GM04503 (cell line): ENCODE data around the gene LIPN.
"Not testable (repeated sequence)": the region's sequence is repeated elsewhere in the genome, so short reads cannot be mapped to it uniquely, and the experiment has no call there.

Source experiments
- DNase-seq: peaks from one replicate; pipeline ENCODE4 v3.0.0-alpha.2; 2012; ENCODE audit warnings: low read depth

LIPN gene, protein sequence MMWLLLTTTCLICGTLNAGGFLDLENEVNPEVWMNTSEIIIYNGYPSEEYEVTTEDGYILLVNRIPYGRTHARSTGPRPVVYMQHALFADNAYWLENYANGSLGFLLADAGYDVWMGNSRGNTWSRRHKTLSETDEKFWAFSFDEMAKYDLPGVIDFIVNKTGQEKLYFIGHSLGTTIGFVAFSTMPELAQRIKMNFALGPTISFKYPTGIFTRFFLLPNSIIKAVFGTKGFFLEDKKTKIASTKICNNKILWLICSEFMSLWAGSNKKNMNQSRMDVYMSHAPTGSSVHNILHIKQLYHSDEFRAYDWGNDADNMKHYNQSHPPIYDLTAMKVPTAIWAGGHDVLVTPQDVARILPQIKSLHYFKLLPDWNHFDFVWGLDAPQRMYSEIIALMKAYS

DNA sequence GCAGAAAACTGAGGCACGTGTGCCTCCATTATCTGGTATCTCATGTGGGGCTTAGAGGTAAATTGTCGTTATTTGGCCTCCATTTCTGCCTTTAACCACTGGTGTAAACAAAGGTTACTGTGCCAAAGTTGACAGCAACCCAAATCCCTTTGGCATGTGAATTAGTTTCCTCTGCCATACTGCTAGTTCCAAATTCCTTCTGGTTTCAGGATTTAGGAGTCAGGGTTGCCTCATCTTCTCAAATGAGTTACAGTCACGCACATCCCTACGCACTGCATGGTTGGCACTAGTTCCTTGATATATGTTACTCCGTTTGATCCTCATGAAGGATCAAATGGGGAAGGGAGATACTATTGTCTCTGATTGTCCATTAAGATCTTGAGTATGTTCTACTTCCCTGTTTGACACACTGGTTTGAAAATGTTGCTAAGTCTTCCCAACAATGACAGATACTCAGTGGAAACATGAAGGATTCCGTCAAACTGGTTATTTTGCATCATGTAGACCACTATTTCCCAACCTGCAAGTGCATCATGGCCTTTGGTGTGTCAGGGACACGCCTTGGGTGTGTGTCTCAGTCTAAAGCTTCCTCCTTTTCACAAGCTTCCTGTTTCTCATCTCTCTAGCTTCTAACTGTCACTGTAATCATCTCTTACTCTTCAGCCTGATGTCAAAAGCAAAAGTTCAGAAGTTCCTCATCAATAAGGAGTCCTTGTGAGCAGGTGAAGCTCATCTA lies at the start of gene LIPN:
TSS of gene LIPN (plus strand) at position 655 of the 736 bp plus-strand sequence. CDS start 1,386 bp downstream, outside the sequence.
- DNase-seq = no peak

DNA sequence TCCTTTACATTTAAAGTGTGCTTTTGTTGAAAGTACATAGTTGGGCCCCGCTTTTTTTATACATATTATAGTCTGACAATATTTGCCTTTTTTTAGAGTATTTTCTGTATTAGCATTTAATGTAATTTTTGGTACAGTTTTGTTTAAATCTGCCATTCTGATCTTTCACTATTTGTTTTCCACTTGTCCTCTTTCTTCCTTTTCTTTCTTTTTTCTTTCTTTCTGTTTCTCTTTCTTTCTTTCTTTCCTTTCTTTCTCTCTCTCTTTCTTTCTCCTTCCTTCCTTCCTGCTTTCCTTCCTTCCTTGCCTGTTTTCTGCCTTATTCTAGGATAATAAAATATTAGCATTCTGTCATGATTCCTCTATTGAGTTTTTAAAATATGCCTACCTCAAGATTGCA lies 44.3 kb upstream of the LIPN start:
- DNase-seq = no peak

DNA sequence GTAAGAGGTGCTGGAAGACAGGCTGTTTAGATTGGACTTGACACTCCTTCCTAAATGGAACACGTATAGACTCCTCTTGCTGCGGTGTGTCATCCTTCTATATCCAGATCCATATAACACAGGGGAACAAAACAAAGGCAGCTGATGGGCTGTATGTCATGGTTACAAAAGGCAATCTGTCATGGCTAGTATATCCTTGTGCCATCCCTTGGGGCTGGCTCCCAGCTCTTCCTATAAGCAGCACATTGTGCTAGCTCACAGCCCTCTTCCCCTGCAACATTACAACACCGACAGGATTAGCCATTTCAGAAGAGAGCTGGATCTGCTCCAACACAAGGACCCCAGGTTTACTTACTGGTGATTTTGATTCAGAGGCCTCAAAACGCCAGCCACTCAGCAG lies 38.4 kb upstream of the LIPN start:
- no peak for DNase-seq

DNA sequence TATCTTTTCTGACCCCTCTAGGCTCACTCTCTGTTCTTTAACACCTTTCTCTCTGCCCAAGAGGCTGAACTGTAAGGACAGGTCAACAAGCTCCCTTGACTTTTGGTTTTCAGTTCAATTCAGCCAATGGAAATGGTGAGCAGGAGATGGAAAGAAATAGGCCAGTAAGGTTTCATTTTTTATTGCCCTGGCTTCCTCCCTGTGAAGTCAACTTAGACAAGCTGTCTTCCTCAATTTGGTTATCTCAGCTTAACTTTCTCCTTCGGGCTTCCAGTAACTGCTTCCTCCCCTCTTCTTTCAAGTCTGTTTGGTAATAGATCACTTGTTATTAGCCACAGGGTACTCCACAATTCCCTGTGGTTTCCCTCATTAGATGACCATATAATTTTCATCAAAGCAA lies 34.0 kb upstream of the LIPN start:
- DNase-seq = no peak

DNA sequence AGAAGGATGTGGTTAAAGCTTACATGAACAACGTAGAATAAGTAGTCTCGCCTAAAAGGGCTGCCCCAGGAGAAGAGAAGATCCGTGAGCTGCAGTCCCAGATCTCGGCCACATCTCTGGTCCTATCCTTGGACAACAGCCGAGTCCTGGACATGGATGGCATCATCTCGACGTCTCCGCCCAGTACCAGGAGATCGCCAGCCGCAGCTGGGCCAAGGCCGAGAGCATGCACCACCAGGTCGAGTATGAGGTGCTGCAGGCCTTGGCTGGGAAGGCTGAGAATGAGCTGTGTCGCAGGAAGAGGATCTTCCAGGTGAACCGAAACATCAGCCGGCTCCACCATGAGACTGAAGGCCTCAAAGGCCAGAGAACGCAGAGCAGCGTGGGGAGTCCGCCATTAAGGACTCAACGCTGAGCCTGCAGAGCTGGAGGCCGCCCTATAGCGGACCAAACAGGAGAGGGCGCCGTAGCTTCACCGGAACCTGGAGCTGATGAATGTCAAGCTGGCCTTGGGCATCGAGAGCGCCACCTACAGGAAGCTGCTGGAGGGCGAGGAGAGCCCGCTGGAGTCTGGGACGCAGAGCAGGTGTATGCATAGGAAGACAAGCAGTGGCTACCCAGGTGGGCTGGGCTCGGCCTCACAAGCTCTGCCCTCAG lies 31.6 kb upstream of the LIPN start:
- no peak for DNase-seq

DNA sequence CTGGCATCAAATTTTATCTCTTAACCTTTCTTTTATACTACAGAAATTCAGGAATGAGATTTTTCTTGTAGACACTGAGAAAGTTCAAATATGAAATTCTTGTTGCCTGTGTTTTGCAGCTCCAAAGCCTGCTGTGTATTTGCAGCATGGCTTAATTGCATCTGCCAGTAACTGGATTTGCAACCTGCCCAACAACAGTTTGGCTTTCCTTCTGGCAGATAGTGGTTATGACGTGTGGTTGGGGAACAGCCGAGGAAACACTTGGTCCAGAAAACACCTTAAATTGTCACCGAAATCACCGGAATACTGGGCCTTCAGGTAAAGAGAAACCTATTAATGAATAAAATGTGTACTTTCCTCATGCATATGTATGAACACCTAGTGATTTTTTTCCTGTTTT lies 29.0 kb upstream of the LIPN start:
- DNase-seq = no peak

DNA sequence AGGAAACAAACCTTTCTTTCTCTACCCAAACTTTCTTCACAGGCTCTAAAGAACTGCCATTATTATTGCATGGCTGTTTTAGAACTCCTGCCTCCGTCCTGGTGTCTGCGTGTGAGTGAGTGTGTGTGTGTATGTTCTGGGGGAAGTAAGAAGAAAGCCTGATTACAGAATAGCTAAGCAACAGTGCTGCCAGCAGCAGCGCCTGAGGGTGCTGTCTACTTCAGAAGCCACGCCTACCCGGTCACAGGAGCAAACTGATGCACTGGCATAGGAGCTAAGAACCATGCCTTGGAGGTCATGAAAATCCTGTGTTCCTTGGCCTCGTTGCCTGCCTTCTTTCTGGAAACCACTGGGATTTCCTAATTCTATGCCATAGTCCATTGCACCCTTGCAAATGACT lies 28.5 kb upstream of the LIPN start:
- no peak for DNase-seq

DNA sequence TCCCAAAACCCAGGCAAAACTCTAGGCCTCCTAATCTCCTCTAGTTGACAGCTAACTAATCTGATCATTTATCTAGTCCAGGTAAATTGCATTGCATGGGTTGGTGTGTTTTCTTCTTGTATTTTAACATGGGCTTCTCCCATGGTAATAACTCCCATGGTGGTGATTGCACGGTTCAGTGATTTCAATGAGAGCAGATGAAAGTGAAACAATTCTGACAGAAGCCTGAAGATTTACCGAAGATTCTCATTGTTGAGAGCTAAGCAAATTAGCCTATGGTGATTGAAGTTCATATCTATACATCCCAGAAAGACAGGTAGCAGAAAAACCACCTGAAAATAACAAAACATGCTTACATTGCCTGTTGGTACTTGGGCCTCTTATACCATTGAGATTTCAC lies 26.6 kb upstream of the LIPN start:
- no peak for DNase-seq

DNA sequence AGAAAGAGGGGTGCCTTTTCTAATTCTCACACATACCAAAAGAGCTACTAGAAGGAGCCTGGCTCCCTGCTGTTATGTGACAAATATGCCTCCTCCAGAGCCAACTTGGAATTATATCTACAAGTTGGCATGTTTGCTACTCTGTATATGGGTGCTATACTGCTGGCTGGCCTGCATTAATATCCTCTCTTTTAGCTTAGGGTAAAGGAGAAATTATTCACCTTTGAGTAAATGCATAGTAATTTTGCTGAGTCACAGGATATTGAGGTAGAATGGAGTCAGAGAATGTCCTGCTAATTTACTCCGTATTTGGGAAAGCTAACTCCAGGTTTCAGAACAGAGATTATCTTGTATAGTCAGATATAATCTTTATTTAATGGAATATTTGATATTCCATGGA lies 24.2 kb upstream of the LIPN start:
- DNase-seq = no peak

DNA sequence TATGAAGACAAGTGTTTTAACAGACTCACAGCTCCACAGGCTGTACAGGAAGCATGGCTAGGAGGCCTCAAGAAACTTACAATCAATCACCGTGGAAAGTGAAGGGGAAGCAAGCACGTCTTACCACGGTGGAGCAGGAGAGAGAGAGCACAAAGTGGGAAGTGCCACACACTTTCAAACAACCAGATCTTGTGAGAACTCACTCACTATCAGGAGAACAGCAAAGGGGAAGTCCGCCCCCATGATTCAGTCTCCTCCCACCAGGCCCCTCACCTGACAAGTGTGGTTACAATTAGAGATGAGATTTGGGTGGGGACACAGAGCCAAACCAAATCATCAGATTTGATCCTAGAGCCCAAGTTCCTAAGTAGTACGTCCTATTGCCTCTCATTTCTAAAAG lies 17.9 kb upstream of the LIPN start:
- DNase-seq = not testable (repeated sequence)

DNA sequence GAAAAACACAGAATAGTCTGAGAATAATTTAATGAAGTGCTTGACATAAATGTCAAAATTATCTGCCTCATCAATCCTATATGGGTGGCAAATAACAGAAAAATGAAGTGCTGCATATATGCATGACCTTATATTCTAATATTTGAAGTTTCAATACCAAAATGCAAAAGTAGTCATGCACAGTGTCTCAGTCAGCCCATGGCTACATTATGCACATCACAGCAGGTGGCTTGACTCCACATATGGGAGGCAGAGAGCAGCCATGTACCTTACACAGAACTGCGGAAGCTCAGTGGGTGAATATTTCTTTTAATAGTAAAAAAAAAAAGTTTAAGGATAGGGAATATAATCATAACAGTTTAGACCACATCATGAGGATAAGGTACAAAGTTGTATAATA lies 17.4 kb upstream of the LIPN start:
- DNase-seq = no peak

DNA sequence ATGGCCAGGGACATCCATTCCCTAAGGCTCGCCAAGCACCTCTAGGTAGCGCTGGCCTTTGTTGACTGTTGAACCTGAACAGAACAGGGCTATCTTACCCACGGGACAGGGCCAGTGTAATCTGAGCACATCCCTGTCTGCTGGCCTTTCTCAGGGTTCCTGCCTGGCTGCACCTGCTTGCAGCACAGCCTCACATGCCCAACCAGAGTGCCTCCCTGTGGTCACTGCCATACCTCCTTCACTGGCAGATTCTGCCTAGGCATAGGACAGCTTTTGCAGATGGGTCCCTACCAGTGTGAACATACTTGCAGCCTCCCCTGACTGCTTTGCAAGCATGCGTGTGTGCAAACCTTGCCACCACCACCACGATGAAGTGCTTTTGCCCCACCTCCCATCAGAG lies 15.8 kb upstream of the LIPN start:
- DNase-seq = no peak

DNA sequence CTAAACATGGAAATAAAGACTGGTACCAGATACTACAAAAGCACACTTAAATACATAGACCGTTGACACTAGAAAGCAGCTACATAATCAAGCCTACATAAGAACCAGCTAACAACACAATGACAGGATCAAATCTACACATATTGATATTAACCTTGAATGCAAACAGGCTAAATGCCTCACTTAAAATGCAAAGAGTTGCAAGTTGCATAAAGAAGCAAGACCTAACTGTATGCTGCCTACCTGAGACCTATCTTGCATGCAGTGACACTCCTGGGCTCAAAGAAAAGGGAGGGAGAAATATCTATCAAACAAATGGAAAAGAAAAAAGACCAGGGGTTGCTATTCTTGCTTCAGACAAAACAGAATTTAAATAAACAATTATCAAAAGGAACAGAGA lies 14.2 kb upstream of the LIPN start:
- no peak for DNase-seq

DNA sequence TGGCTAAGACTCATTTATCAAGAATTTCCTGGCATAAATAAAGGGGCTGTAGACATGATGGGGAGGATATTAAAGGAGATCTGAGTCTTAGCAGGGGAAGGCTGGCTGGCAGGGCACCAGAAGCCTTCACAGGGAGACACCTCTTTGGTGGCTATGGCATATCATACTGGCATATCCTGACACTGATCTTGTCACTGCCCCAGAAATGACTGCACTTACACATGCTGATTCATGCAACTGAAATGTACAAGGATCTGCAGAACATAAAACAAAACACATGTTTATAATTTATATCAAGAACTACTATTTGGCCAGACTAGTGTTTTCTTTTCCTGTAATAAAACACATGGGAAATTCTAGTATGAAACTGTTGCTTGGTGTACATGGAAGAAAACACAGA lies 5.5 kb upstream of the LIPN start:
- peak; percentile 57 for DNase-seq

DNA sequence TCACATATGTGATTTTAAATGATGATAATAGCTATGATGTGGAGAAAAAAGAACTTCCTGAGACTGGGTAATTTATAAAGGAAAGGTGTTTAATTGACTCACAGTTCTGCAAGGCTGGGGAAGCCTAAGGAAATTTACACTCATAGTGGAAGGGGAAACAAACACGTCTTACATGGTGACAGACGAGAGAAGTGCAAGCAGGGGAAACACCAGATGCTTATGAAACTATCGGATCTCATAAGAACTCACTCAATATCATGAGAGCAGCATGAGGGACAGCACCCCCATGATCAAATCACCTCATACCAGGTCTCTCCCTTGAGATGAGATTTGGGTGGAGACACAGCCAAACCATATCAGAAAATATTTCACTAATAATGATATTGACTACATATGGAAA lies 4.1 kb upstream of the LIPN start:
- no peak for DNase-seq

DNA sequence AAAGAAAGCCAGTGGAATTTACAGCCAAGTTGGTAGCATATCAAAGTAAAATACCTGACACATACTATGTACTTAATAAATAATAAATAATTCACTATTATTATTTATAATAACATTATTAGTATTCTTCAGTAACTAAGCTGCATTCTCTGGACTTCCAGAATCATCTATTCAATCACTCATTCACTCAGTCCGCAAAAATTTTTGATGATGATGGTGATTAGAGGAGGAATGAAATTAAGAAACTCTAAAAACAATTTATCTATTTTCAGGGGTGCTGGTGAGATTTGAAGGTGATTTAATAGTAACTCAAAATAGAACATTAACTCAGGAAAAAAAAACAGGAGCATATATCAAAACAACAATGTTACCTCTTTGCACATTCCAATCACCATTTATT lies 3.2 kb upstream of the LIPN start:
- no peak for DNase-seq

DNA sequence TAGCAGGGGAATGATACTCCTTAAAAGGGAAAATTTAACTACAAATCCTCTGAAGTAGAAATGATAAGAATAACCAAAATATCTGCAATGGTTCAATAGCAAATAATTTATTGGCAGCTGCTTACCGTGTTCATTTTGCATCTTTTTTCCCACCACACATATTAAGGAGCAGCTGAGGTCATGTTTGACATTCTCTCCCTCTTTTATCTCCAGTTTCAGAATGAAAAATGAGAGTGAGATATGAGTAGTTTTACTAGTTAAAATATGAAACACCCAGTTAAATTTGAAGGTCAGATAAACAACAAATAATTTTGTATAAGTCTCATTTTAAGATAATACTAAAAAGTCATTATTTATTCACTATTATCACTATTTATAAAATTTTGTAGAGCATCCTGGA lies 3.1 kb downstream of the LIPN start:
- no peak for DNase-seq

DNA sequence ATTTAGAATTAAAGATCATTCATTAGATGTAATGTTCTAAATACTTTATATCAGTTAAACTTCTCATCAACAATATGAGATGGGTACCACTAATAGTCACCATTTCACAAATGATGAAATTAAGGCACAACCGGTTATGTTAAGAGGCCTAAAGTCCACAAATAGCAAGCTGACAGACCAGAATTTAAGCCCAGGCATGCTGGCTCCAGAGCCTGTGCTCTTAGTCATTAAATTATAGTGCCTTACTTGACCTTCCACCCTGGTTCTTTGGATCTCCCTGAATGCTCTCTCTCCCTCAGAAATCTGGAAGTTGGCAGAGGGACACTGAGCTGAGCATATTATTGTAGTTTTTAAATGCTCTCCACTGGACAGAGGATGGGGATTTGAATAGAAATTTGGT lies 3.6 kb downstream of the LIPN start:
- peak; percentile 8 for DNase-seq

DNA sequence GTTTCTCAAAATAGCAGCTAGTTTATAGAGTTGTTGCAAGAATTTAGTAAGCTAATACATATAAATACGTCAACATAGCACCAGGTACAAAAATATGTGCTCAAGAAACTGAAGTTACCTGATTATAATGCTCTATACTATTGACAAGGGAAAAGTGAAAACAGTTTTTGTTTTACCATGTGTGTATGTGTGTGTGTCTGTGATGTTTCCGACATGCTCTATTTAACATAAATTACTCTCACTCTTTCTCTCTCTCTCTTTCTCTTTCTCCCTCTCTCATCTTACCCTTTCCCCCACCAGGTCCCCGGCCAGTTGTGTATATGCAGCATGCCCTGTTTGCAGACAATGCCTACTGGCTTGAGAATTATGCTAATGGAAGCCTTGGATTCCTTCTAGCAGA lies 4.3 kb downstream of the LIPN start:
- DNase-seq = no peak

DNA sequence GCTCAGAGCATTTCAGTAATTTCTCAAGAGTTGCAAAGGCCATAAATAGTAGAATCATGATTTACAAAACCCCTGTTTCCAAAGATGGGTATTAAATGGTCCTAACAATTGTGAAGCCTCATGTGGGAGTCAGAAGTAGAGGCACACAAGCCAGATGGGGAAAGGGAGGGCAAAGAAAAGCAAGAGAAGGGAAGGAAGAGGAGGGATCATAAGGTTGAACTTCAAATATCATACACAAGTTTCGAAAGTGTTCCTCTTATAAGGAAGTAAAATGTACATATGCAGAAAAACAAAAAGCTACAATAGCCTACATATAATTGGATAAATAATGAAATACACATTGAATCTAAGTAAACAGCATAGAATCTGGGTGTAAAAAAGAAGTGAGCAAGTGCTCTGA lies 6.0 kb downstream of the LIPN start:
- no peak for DNase-seq

DNA sequence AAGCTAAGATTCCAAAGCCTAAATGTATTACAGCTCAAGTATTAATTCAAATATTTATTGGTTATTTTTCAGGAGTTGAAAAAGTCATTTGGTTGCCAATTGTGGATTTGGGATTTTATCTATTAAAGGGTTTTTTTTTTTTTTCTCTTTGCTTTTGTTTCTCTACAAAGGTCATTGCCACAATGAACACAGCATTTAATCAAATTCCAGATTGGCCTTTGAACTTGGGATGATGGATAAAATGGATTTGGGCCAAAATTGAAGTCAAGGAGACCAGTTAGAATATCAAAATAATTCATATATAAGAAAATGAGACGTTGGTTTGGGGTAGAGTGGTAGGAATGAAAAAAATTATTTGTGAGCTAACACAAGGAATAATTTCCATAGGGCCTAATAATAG lies 9.6 kb downstream of the LIPN start:
- DNase-seq = no peak

DNA sequence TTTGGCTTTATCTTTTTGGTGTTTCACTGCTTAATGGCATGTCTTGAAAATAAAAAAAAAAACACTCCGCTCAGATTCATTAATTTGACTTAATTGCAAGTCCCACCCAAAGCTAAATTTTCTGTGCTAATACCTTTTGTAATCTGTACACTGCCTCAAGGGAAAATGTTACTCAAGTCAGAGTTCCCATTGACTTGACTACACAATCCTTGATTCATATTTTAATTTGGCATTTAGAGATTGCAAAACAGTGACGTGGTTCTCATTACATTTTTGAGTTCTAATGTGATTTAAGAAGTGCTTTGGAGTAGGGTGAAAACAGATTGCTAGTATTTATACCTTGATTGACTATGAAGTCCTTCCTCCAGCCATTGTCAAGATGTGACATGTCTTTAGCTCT lies 21.4 kb downstream of the LIPN start:
- no peak for DNase-seq

DNA sequence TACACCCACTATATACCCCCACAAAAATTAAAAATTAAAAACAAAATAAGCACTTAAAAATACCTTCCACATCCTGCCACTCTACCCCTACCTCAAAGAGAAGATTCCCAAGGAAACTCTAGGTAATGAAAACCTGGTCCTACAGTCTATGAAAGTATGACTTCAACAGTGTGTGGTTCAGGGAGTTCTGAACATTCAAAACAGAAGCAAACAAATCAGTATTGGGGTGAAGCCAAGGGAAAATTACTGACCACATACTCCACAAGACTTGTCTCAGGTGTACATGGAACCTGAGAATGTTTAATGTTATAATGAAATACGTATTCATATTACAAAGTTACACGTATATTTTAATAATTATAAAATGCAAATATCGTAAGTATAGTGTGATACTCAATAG lies 22.4 kb downstream of the LIPN start:
- no peak for DNase-seq
